NT2/D1 (cell line): ENCODE results near the gene UBE2Z.
A peak's percentile ranks its signal among the peaks of the same experiment; 100 is the strongest.

Source experiments
- DNase-seq: peaks from one replicate; pipeline ENCODE4 v3.0.0-alpha.2; 2011; ENCODE audit warnings: low read depth, low spot score
- H3K27me3 ChIP-seq: 2 replicates; pipeline ENCODE4 v1.6.0; 2011; ENCODE audit warnings: mild to moderate bottlenecking; ENCODE audit not compliant: insufficient read length, insufficient read depth
- H3K36me3 ChIP-seq: 2 replicates; pipeline ENCODE4 v1.6.1; 2011; ENCODE audit warnings: mild to moderate bottlenecking, low read length, mixed read lengths; ENCODE audit not compliant: insufficient read depth, insufficient read length
- H3K4me1 ChIP-seq: 2 replicates; pipeline ENCODE4 v1.5.1; 2011; ENCODE audit not compliant: insufficient read depth, insufficient read length
- H3K4me3 ChIP-seq: 2 replicates; pipeline ENCODE4 v1.5.1; 2011; ENCODE audit warnings: low read depth; ENCODE audit not compliant: insufficient read length
- H3K9ac ChIP-seq: 2 replicates; pipeline ENCODE4 v1.6.0; 2011; ENCODE audit warnings: low read depth; ENCODE audit not compliant: insufficient read length
- H3K9me3 ChIP-seq: 2 replicates; pipeline ENCODE4 v1.5.1; 2011; ENCODE audit warnings: mild to moderate bottlenecking, low read length; ENCODE audit not compliant: insufficient read depth
- SUZ12 ChIP-seq: IDR thresholded peaks from 2 replicates; pipeline ENCODE4 v1.6.1; 2011; ENCODE audit not compliant: insufficient read length, insufficient read depth; ENCODE audit errors: extremely low read depth
- YY1 ChIP-seq: IDR thresholded peaks from 2 replicates; pipeline ENCODE4 v1.6.1; 2011; ENCODE audit not compliant: insufficient read length, insufficient read depth
- ZNF274 ChIP-seq: IDR thresholded peaks from 2 replicates; pipeline ENCODE4 v1.6.1; 2011; ENCODE audit warnings: mild to moderate bottlenecking, low read depth, low read length

UBE2Z gene

DNA sequence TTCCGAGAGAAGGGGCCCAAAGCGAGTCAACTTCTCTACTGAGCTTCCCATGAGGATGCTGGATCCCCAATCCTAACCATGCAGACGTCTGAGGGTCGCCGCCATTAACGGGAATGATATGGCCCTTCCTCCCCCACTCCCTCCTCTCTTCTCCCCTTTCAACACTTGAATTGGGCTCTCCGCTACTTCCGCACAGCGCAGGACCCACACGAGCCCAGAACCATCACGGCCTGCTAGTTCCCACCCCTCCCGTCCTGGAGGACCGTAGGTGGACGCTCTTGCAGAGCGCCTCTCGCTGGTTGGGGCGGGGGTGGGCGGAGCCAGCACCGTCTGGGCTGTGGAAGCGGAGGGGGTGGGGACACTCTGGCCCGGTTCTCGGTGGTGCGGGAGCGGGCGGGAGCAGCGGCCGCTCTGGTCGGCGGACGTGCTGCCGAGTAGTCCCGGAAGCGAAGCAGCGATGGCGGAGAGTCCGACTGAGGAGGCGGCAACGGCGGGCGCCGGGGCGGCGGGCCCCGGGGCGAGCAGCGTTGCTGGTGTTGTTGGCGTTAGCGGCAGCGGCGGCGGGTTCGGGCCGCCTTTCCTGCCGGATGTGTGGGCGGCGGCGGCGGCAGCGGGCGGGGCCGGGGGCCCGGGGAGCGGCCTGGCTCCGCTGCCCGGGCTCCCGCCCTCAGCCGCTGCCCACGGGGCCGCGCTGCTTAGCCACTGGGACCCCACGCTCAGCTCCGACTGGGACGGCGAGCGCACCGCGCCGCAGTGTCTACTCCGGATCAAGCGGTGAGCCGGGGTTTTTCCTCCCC lies at the start of gene UBE2Z:
TSS of gene UBE2Z (plus strand) at position 361 of the 797 bp plus-strand sequence. CDS start at position 458, 97 bp downstream.
- Histone ChIP-seq H3K9ac (peak within 1 kb of the TSS; percentile 96), H3K4me3 (peak within 1 kb of the TSS; percentile 82), H3K9me3 (no peaks in the 10 kb centered on the region), H3K27me3 (no peaks in the 10 kb centered on the region), H3K4me1 (no peaks in the 10 kb centered on the region), H3K36me3 (peaks cover 43% of the 10 kb centered on the region)
- TF ChIP-seq ZNF274: no peak
- TF ChIP-seq YY1: peak; percentile 42
- DNase-seq: peak; percentile 91

DNA sequence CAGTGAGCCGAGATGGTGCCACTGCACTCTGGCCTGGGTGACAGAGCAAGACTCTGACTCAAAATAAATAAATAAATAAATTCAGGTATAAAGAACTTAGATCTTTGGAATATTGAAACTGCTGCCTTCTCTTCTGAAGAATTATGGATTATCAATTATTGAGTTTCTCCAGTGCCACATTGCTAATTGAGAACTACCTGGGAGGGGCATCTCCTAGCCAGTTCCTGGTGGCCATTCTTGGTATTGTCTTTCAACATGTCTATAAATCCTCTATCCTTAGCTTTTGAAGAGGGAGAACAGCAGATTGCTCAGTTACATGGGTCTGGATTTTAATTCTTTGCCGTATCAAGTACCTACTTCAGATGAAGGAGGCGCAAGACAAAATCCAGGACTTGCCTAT lies 48.2 kb upstream of the UBE2Z start:
- peaks cover 25% of the 10 kb centered on the region for H3K36me3 ChIP-seq
- DNase-seq: no peak
- H3K27me3 ChIP-seq: no peaks in the 10 kb centered on the region
- no peak overlapping the region for H3K9ac ChIP-seq
- H3K4me1 ChIP-seq: no peaks in the 10 kb centered on the region
- TF ChIP-seq YY1: no peak
- no peak for TF ChIP-seq ZNF274
- no peak for TF ChIP-seq SUZ12
- no peaks in the 10 kb centered on the region for H3K9me3 ChIP-seq
- no peak overlapping the region for H3K4me3 ChIP-seq

DNA sequence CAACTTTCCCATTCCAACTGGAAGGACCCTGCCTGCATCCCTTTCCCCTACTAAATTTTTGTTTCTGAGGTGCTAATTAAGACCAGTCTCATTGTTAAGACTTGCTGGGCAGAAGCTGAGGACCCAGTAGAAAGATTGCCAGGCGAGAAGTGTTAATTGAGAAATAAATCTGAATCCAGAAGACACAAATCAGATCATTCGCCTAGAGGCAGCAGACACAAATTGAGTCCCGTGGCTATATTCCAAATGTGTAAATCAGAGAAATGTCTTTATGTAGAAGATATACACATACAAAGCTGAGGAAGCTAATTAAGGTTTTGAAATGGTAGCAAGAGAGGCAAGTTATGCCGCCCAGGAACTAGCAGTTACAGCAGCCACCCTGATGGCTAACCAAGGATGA lies 47.8 kb upstream of the UBE2Z start:
- H3K9me3 ChIP-seq: no peaks in the 10 kb centered on the region
- H3K4me1 ChIP-seq: no peaks in the 10 kb centered on the region
- H3K4me3 ChIP-seq: no peak overlapping the region
- TF ChIP-seq YY1: no peak
- TF ChIP-seq SUZ12: no peak
- TF ChIP-seq ZNF274: no peak
- H3K9ac ChIP-seq: no peak overlapping the region
- no peak for DNase-seq
- peaks cover 23% of the 10 kb centered on the region for H3K36me3 ChIP-seq
- no peaks in the 10 kb centered on the region for H3K27me3 ChIP-seq

DNA sequence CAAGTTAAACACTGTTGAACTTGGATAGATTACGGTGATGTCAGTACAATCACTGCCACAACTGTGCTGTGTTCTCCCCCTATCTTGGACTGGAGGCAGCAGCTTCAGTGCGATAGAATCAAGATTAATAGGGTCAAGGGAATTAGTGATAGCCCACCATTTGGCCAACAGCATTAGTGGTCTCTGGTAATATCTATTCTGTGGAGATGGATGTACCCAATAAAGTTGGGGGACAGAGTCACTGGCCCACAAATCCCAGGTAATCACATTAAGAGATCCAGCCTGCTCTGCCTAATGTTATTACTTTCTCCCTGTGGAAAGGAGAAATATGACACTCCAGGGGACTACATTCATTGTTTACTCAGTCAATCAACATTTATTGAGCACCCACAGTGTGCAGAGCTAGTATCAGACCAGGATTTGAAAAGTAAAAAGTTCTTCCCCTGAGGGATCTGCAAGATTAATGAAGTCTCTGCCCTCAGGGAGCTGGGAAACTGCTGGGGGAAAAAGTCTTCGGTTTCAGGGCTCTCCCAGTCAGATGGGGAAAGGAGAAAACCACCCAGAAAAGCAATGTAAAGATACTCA lies 39.2 kb upstream of the UBE2Z start:
- Histone ChIP-seq H3K4me3 (no peak overlapping the region), H3K9ac (no peak overlapping the region), H3K4me1 (peaks cover 2% of the 10 kb centered on the region), H3K9me3 (no peaks in the 10 kb centered on the region), H3K36me3 (no peaks in the 10 kb centered on the region), H3K27me3 (no peaks in the 10 kb centered on the region)
- TF ChIP-seq ZNF274: no peak
- TF ChIP-seq YY1: no peak
- TF ChIP-seq SUZ12: no peak
- DNase-seq: no peak

DNA sequence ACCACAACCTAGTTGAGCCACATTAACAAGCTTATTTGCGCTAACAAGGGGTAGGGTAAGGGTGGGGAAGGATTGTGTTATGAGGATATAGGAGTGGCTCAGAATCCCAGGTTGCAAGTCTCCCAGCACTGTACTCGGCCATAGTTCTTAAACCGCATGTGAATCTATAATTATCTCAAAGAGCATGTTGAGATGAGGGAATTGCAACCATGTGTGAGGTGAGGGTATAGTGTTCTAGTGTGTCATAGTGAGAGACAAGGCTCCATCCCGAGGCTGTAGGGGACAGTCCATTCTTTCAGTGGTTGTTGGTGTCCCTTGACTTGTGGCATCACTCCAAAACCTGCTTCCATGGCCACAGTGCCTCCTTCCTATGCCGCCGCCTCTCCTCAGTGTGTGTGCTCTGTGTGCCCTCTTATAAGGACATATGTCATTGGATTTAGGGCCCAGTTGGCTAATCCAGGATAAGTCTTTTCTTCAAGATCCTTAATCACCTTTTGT lies 38.3 kb upstream of the UBE2Z start:
- H3K4me1 ChIP-seq: peaks cover 2% of the 10 kb centered on the region
- no peak for DNase-seq

DNA sequence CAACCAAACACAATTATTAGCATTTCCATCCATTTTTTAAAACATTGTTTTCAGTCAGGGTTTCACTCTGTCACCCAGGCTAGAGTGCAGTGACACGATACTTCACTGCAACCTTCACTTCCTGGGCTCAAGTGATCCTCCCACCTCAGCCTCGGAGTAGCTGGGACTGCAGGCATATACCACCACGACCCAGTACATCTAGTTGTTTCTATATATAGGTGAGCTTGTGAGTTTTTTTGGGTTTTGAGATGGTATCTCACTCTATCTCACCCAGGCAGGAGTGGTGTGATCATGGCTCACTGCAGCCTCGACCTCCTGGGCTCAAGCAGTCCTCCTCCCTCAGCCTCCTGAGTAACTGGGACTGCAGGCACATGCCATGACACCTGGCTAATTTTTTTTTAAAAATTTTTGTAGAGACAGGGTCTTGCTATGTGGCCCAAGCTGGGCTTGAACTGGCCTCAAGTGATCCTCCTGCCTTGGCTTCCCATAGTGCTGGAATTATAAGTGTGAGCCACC lies 37.1 kb upstream of the UBE2Z start:
- no peak for TF ChIP-seq SUZ12
- TF ChIP-seq ZNF274: no peak
- no peak for TF ChIP-seq YY1
- H3K4me3 ChIP-seq: no peak overlapping the region
- no peak overlapping the region for H3K9ac ChIP-seq
- no peaks in the 10 kb centered on the region for H3K9me3 ChIP-seq
- DNase-seq: no peak
- peaks cover 2% of the 10 kb centered on the region for H3K4me1 ChIP-seq
- no peaks in the 10 kb centered on the region for H3K36me3 ChIP-seq
- H3K27me3 ChIP-seq: no peaks in the 10 kb centered on the region

More for the DNA sequence above, 38.3 kb upstream of the UBE2Z start:
- no peak overlapping the region for H3K4me3 ChIP-seq
- H3K9me3 ChIP-seq: no peaks in the 10 kb centered on the region
- TF ChIP-seq ZNF274: no peak
- TF ChIP-seq YY1: no peak
- TF ChIP-seq SUZ12: no peak
- no peaks in the 10 kb centered on the region for H3K27me3 ChIP-seq
- no peaks in the 10 kb centered on the region for H3K36me3 ChIP-seq
- no peak overlapping the region for H3K9ac ChIP-seq
